Esophagus muscularis mucosa (tissue), 4 donors: ENCODE results near the gene PGAM2. TPM values are rescaled to one million over a fixed set of nuclear protein-coding genes. Genes with fewer than 3 reads are reported as not detected.
"Not testable (repeated sequence)": the region's sequence is repeated elsewhere in the genome, so short reads cannot be mapped to it uniquely, and the experiment has no call there.

Experiments used
- DNase-seq: peaks from one replicate; pipeline ENCODE4 v3.0.0-alpha.2; 2017; ENCODE audit errors: extremely low spot score
- H3K27ac ChIP-seq, 4 donors: fragments of 200-600 bp; sonication (generic); replicated peaks in 1 of 4; 1 replicate in 3 of 4; 2 replicates in 1 of 4; pipeline ENCODE4 v1.5.1; 2016 to 2019; ENCODE audit warnings: mild to moderate bottlenecking in 1 of 4
- H3K27me3 ChIP-seq, 4 donors: fragments of 200-600 bp; sonication (generic); one replicate each; pipeline versions ENCODE4 v1.5.1 to v1.6.0; 2016 to 2019
- H3K36me3 ChIP-seq, 4 donors: fragments of 200-600 bp; sonication (generic); one replicate each; pipeline ENCODE4 v1.5.1; 2016 to 2019
- H3K4me1 ChIP-seq, 4 donors: fragments of 200-600 bp; sonication (generic); one replicate each; pipeline ENCODE4 v1.5.1; 2016 to 2019
- H3K4me3 ChIP-seq, 4 donors: fragments of 200-600 bp; sonication (generic); 1 replicate in 2 of 4; 2 replicates in 2 of 4; pipeline ENCODE4 v1.5.1; 2016 to 2019; ENCODE audit warnings: mild to moderate bottlenecking in 4 of 4, moderate library complexity in 1 of 4
- H3K9me3 ChIP-seq, 4 donors: fragments of 200-600 bp; sonication (generic); 1 replicate in 3 of 4; 2 replicates in 1 of 4; pipeline ENCODE4 v1.5.1; 2016 to 2019
- EP300 ChIP-seq: sonication (generic); formaldehyde crosslinking; IDR thresholded peaks from one replicate; pipeline ENCODE4 v1.6.1; 2017; ENCODE audit warnings: antibody characterized with exemption
- POLR2A ChIP-seq: fragments of 450-650 bp; IDR thresholded peaks from one replicate; pipeline ENCODE4 v1.6.1; 2017; ENCODE audit warnings: antibody characterized with exemption, moderate library complexity, mild to moderate bottlenecking, low read depth
- POLR2AphosphoS5 ChIP-seq, 2 donors: sonication (generic); formaldehyde crosslinking; IDR thresholded peaks; one replicate each; pipeline ENCODE4 v1.6.1; 2017; ENCODE audit warnings: antibody characterized with exemption in 2 of 2
- WGBS: methylation state at CpG from one replicate; pipeline ENCODE4 v1.1.5; 2018; 5-methylcytosine and 5-hydroxymethylcytosine counted together
- intact Hi-C: fragments of 100-400 bp; cut with DNase I; formaldehyde crosslinking; loops from one replicate; pipeline ENCODE4 v1.15.1; 2023
- total RNA-seq, 4 donors: library from RNA; depleted of rRNA; stranded (reverse); fragments of >200 nt; gene quantifications; one replicate each; pipeline versions ENCODE4 v1.1.0 to v1.2.1, GENCODE V29; 2016
- TF ChIP-seq, protein P1 (sequence below), 3 experiments: fragments of 200-600 bp in 2 of 3; fragments of 450-650 bp in 1 of 3; sonication (generic) in 2 of 3; IDR thresholded peaks; one replicate each; pipeline ENCODE4 v1.5.1; 2017 to 2019; ENCODE audit warnings: antibody characterized with exemption in 3 of 3, mild to moderate bottlenecking in 2 of 3, moderate library complexity in 1 of 3

The PGAM2 gene
- total RNA-seq, 4 donors from 2014 or later, result 0.52 to 1.8 (median 0.66) TPM; not detected in 1

DNA sequence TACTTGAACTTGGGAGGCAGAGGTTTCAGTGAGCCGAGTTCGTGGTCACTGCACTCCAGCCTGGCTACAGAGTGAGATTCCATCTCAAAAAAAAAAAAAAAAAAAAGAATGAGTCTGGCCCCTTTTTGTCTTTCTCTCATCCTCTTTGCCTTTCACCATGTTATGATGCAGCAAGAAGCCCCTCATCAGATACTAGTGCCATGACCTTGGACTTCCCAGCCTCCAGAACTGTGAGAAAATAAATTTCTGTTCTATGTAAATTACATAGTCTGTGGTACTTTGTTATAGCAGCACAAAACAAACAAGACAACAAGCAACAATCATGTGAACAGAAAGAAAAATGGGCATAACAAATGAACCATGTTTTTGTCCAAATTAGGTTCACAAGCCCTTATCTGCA lies 23.1 kb downstream of the PGAM2 start:
- Histone ChIP-seq H3K4me3 (no peak overlapping the region), H3K27me3 (no peaks in the 10 kb centered on the region), H3K36me3 (peaks cover 0 to 12% (median 8%) of the 10 kb centered on the region in 4 donors), H3K4me1 (peaks cover 31 to 41% (median 38%) of the 10 kb centered on the region in 4 donors), H3K27ac (no peak overlapping the region), H3K9me3 (no peaks in the 10 kb centered on the region)
- DNase-seq, result no peak
- 93% methylated on average over 2 of the region's 2 CpGs for WGBS
- intact Hi-C loops, result loop anchor here (5.0 kb wide), 1 partner anchor 40 kb away; the partner anchor contains the start of gene POLM
- TF ChIP-seq, protein P1, sequence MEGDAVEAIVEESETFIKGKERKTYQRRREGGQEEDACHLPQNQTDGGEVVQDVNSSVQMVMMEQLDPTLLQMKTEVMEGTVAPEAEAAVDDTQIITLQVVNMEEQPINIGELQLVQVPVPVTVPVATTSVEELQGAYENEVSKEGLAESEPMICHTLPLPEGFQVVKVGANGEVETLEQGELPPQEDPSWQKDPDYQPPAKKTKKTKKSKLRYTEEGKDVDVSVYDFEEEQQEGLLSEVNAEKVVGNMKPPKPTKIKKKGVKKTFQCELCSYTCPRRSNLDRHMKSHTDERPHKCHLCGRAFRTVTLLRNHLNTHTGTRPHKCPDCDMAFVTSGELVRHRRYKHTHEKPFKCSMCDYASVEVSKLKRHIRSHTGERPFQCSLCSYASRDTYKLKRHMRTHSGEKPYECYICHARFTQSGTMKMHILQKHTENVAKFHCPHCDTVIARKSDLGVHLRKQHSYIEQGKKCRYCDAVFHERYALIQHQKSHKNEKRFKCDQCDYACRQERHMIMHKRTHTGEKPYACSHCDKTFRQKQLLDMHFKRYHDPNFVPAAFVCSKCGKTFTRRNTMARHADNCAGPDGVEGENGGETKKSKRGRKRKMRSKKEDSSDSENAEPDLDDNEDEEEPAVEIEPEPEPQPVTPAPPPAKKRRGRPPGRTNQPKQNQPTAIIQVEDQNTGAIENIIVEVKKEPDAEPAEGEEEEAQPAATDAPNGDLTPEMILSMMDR (IDR thresholded peaks at IDR 0.05), result no peak
- no peak for TF ChIP-seq POLR2AphosphoS5 (IDR thresholded peaks at IDR 0.05)
- TF ChIP-seq POLR2A, result no peak
- TF ChIP-seq EP300, result no peak

DNA sequence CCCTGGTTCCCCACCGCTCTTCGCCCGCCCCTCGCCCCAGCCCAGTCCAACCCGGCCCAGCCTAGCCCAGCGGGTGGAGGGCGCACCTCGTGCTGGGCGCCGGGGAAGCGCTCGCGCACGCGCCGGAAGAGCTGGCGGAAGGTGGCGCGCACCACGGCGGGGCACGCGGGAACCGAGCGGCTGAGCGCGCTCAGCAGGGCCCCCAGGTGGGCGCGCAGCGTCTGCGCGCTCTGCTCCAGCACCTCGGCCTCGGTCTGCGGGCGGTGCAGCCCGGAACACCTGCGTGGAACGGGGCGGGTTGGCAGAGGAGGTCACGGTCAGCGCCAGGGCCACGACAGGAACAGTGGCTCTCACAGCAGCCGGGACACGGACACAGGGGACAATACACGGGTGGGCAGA lies 24.9 kb downstream of the PGAM2 start:
- H3K27me3 ChIP-seq, DNase-seq, H3K9me3 ChIP-seq, H3K36me3 ChIP-seq: not testable (repeated sequence)
- Histone ChIP-seq H3K27ac (peak overlapping the region; percentile 27 to 55 (median 48)), H3K4me1 (peaks cover 16 to 24% (median 21%) of the 10 kb centered on the region in 4 donors), H3K4me3 (peak overlapping the region; percentile 46 to 59 (median 48))
- intact Hi-C loops, result loop anchor here (5.0 kb wide), 1 partner anchor 42 kb away; the partner anchor contains the start of gene POLM
- TF ChIP-seq, protein P1 (IDR thresholded peaks at IDR 0.05), result peak in 2 of 3 experiments; percentile 19 to 28
- WGBS, result 0% methylated on average over 11 of the region's 46 CpGs

DNA sequence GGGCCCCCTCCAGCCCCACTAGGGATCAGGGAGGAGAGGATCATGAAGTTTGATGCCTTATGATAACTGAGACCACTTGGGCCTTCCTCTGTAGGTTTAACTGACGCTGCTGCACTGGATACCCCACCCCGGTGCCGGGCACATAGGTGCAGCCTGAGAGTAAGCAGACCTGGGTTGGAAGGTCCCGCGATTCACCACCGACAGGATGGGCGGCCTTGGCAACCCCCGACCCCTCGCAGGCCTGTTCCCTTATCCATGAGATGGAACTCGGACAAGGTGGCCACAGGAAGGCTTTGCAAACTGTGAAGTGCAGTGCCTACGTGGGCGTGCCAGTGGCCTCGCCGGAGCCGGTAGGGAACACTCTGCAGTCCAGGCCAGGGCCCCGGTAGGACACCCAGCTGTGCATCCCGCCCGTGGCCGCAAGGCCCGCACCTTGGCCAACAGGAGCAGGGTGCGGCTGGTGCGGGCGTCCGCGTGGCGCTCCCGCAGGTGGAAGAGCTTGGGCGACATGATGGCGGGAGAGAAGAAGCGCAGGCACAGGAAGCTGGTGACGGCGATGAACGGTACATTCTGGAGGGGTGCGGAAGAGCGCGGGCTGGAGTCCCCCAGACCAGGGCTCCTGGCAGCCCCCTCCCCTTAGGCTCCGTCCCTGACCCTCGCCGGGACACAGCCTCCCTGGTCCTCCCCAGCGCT lies 25.4 kb downstream of the PGAM2 start:
- intact Hi-C loops, result loop anchor here (5.0 kb wide), 1 partner anchor 42 kb away; the partner anchor contains the start of gene POLM
- DNase-seq, result not testable (repeated sequence)
- WGBS, result no CpG with 5 or more reads among the region's 40 CpGs

DNA sequence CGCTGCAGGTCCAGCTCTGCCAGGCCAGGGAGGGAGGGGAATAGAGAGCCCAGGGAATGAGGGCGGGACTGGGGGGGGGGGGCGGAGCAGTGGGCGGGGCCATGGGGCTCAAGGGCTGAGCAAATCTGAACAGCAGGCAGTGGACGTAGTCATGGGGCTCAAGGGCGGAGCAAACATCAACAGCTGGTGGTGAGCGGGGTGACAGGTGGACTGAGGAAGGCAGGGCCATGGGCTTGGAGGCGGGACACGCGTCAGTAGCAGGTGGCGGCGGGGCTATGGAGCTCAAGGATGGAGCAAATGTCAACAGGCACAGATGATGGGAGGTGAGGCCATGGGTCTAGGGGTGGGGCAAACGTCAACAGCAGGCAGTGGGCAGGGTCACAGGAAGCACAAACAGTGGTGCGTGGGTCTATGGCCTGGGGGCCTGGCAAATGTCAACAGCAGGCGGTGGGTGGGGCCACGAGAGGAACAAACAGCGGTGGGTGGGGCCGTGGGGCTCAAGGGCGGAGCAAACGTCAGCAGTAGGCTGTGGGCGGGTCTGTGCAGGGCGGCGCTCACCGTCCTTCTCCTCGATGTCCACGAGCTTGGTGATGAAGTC lies 26.3 kb downstream of the PGAM2 start:
- H3K9me3 ChIP-seq, H3K36me3 ChIP-seq, intact Hi-C loops, H3K27me3 ChIP-seq: not testable (repeated sequence)
- DNase-seq, result peak; percentile 95
- peak; percentile 12 to 72 for TF ChIP-seq POLR2AphosphoS5 (IDR thresholded peaks at IDR 0.05)
- Histone ChIP-seq H3K4me3 (peak overlapping the region; percentile 42 to 60 (median 47)), H3K27ac (peak overlapping the region; percentile 74 to 82 (median 76)), H3K4me1 (peaks cover 13 to 16% (median 15%) of the 10 kb centered on the region in 4 donors)
- WGBS, result 0% methylated on average over 4 of the region's 26 CpGs

More for the DNA sequence above, 25.4 kb downstream of the PGAM2 start:
- H3K27me3 ChIP-seq, H3K36me3 ChIP-seq, H3K9me3 ChIP-seq: not testable (repeated sequence)
- Histone ChIP-seq H3K27ac (peak overlapping the region; percentile 43 to 55 (median 52)), H3K4me1 (peaks cover 14 to 18% (median 16%) of the 10 kb centered on the region in 4 donors), H3K4me3 (peak overlapping the region; percentile 46 to 59 (median 48))

DNA sequence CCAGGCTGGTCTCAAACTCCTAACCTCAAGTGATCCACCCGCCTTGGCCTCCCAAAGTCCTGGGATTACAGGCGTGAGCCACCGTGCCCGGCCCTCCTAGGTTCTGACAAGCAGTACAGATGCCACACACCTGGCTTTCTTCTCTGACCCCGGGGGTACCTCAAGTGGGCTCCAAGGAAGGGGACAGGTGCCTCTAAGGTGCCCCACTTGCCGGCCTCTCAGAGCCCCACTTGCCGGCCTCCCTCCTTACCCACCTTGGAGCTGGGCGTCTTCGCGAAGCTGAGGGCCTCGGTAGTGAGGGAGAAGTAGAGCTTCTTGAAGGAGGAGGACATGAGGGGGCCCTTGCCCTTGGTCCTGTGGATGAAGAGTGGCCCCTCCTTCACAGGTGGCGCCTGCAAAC lies 26.8 kb downstream of the PGAM2 start:
- intact Hi-C loops, H3K9me3 ChIP-seq, H3K27me3 ChIP-seq, DNase-seq, H3K36me3 ChIP-seq, H3K4me3 ChIP-seq: not testable (repeated sequence)
- Histone ChIP-seq H3K27ac (peak overlapping the region in 1 of 4 donors; percentile 15), H3K4me1 (peaks cover 8 to 11% (median 10%) of the 10 kb centered on the region in 4 donors)
- WGBS, result 69% methylated on average over 6 of the region's 12 CpGs

DNA sequence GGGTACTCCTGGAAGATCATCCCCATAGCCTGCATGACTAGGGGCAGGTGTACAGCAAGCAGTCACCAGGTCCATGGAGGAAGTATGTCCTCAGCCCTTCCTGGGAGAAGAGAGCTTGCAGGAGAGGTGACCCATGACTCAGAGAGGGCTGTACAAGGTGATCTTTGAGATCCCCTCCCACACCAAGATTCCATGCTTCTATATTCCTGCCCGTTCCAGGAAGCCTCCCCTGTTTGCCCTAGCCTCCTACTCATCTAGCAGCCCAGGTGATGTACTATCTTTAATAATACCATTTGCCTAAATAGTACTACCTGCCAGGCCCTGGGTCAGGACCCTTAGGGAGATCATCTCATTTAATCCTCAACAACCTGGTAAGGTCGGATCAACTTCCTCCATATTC lies 27.4 kb downstream of the PGAM2 start:
- H3K36me3 ChIP-seq, H3K27me3 ChIP-seq, H3K4me3 ChIP-seq, H3K4me1 ChIP-seq, DNase-seq, H3K9me3 ChIP-seq, intact Hi-C loops: not testable (repeated sequence)
- peak overlapping the region in 1 of 4 donors; percentile 15 for H3K27ac ChIP-seq
- 91% methylated on average over 2 of the region's 2 CpGs for WGBS

DNA sequence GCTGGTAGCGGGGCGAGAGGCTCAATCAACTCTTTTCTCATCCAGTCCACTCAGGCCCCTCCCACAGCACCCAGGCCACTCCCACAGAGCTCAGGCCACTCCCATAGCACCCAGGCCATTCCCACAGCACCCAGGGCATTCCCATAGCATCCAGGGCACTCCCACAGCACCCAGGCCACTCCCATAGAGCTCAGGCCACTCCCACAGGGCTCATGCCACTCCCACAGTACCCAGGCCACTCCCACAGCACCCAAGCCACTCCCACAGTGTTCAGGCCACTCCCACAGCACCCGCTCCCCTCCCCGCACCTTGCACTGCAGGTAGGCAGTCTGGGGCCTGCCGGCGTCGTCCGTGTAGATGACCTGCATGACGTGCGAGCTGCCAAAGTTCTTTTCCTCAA lies 29.0 kb downstream of the PGAM2 start:
- H3K4me1 ChIP-seq, H3K4me3 ChIP-seq, H3K36me3 ChIP-seq, H3K27ac ChIP-seq, H3K9me3 ChIP-seq, H3K27me3 ChIP-seq, DNase-seq, intact Hi-C loops: not testable (repeated sequence)
- WGBS, result 87% methylated on average over 3 of the region's 10 CpGs

DNA sequence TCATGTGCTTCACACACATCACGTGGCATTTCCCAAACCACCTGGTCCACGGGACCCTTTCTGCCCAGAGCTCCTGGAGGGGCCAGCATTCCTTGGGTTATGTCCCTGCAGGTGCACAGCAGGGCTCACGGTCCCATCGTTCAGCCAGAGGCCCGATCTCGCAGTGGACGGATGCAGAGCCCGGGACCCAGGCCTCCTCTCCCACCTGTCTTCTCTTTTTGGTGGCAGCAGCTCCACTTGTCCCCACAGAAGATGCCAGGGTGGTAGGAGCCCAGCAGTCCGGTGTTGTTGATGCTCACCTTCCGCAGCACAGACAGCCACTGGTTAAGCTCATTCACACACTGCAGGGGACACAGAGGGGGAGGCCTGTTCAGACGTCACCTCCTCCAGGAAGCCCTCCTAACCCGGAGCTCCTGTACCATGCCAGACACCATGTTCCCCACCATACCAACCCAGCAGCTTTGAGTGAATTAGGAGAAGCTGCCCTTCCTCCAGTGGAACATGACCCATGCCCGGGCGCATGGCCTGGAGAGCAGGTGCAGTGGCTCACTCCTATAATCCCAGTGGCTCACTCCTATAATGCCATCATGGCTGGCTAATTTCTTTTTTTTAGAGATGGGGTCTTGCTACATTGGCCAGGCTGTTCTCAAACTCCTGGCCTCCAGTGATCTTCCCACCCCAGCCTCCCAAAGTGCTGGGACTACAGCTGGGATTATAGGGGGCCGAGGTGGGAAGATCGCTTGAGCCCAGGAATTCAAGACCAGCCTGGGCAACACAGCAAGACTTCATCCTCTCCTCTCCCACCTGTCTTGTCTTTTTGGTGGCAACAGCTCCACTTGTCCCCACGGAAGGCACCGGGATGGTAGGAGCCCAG lies 31.2 kb downstream of the PGAM2 start:
- H3K9me3 ChIP-seq, intact Hi-C loops, H3K4me1 ChIP-seq, H3K27me3 ChIP-seq, H3K27ac ChIP-seq, H3K4me3 ChIP-seq, H3K36me3 ChIP-seq: not testable (repeated sequence)
- DNase-seq, result peak; percentile 39
- WGBS, result 94% methylated on average over 16 of the region's 18 CpGs

DNA sequence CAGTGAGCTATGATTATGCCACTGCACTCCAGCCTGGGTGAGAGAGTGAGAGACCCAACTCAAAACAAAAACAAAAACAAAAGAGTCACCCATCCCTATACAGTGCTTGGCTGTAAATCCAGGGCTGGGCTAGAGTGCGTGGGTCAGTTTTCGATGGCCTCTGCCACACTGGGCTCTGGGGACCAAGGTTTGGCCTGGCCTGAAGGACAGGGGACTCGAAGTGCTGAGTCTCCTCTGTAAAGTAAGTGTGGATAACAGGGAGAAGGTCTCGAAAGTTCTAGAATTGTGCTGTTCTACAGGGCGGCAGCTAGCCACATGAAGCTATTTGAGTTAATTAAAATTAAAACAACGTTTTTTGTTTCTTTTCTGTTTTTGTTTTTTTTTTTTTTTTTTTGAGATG lies 33.3 kb downstream of the PGAM2 start:
- H3K27ac ChIP-seq, intact Hi-C loops, H3K4me1 ChIP-seq: not testable (repeated sequence)

More for the DNA sequence above, 33.3 kb downstream of the PGAM2 start:
- 83% methylated on average over 6 of the region's 6 CpGs for WGBS
- H3K4me3 ChIP-seq, H3K36me3 ChIP-seq, DNase-seq, H3K27me3 ChIP-seq, H3K9me3 ChIP-seq: not testable (repeated sequence)
